ENCODE results near the gene CASP7. TPM values are rescaled to one million over a fixed set of nuclear protein-coding genes. Genes with fewer than 3 reads are reported as not detected.

Gene CASP7
- total RNA-seq, 1 experiment from 2014 or later: 56.8 TPM

- peak; percentile 69 for DNase-seq (ENCODE audit: low spot score)
Observed at GRCh38 chr10:113665806-113666354, 13.8 kb upstream of the CASP7 start.

- no peak for DNase-seq (ENCODE audit: low spot score)
Observed at GRCh38 chr10:113666682-113667252, 12.9 kb upstream of the CASP7 start.

- peak; percentile 61 for DNase-seq (ENCODE audit: low spot score)
Observed at GRCh38 chr10:113680190-113681111, 739 bp downstream of the CASP7 start.

- no peak for DNase-seq (ENCODE audit: low spot score)
Observed at GRCh38 chr10:113681533-113682470, 2.1 kb downstream of the CASP7 start.

GRCh38 chr10:113683300-113683699 lies 3.6 kb downstream of the CASP7 start:
- no peak for DNase-seq (ENCODE audit: low spot score)

- no peak for DNase-seq (ENCODE audit: low spot score)
Observed at GRCh38 chr10:113686028-113686427, 6.3 kb downstream of the CASP7 start.

- no peak for DNase-seq (ENCODE audit: low spot score)
Observed at GRCh38 chr10:113687037-113687436, 7.3 kb downstream of the CASP7 start.

GRCh38 chr10:113689057-113689456 lies 9.3 kb downstream of the CASP7 start:
- DNase-seq (ENCODE audit: low spot score): no peak

GRCh38 chr10:113689574-113689973 lies 9.9 kb downstream of the CASP7 start:
- no peak for DNase-seq (ENCODE audit: low spot score)

GRCh38 chr10:113690749-113691148 lies 11.0 kb downstream of the CASP7 start:
- DNase-seq (ENCODE audit: low spot score): no peak

GRCh38 chr10:113691381-113691780 lies 11.7 kb downstream of the CASP7 start:
- no peak for DNase-seq (ENCODE audit: low spot score)

- no peak for DNase-seq (ENCODE audit: low spot score)
Observed at GRCh38 chr10:113692271-113692670, 12.6 kb downstream of the CASP7 start.

- DNase-seq (ENCODE audit: low spot score): no peak
Observed at GRCh38 chr10:113693348-113693747, 13.6 kb downstream of the CASP7 start.

GRCh38 chr10:113695691-113696090 lies 16.0 kb downstream of the CASP7 start:
- DNase-seq (ENCODE audit: low spot score): no peak

GRCh38 chr10:113697595-113697994 lies 17.9 kb downstream of the CASP7 start:
- no peak for DNase-seq (ENCODE audit: low spot score)

- DNase-seq (ENCODE audit: low spot score): peak; percentile 36
Observed at GRCh38 chr10:113704637-113705343, 25.1 kb downstream of the CASP7 start.

GRCh38 chr10:113705344-113705652 lies 25.6 kb downstream of the CASP7 start:
- DNase-seq (ENCODE audit: low spot score): no peak

- DNase-seq (ENCODE audit: low spot score): no peak
Observed at GRCh38 chr10:113706623-113707022, 26.9 kb downstream of the CASP7 start.

GRCh38 chr10:113708640-113709039 lies 28.9 kb downstream of the CASP7 start:
- DNase-seq (ENCODE audit: low spot score): no peak

- DNase-seq (ENCODE audit: low spot score): peak; percentile 68
Observed at GRCh38 chr10:113709221-113709838, 29.6 kb downstream of the CASP7 start.

- no peak for DNase-seq (ENCODE audit: low spot score)
Observed at GRCh38 chr10:113711142-113711541, 31.4 kb downstream of the CASP7 start.
